GM21529 (cell line): ENCODE measurements around the gene CHST3.
"Not testable (repeated sequence)": the region's sequence is repeated elsewhere in the genome, so short reads cannot be mapped to it uniquely, and the experiment has no call there.

Source experiments
- ATAC-seq: cut with Tn5 transposase; IDR thresholded peaks from one replicate; pipeline ENCODE4 v1.9.1; 2021; ENCODE audit not compliant: unreplicated experiment

CHST3 gene

DNA sequence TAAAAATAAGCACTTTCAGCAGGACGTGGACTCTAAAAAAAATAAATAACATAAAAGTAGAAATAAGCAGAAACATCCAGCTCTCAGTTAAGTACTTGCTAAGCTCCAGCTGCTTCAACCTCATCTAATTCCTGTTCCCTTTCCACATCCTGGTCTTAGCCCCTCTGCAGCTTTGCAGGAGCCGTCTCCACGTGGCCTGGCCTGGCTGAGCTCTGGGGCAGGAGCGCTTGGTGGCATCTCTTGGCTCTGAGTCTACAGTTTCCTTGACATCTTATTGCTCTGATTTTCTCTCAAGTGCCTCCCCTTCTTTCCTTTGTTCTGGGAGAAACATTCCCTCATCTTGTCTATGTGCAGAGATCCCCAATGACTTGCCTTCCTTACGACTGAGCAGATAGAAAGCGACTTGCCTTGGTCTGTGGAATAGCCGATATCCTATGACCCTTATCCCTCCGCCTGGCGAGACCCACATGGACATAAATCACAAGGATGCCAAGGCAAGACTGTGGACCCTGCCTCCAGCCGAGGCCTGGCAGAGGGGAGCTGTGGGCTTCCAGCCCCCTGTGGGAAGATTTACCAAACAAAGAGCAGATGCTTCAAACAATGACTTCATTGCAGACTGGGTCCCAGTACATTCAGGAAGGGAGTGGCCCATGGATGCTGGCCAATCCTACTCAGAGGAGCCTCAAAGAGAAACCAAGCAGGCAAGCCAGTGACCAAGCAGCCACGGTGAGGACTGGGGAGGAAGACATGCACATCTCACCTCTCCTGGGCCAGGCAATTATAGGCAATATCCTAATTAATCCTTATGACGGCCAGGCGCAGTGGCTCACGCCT is 62.3 kb downstream of the CHST3 start:
- ATAC-seq, result no peak

DNA sequence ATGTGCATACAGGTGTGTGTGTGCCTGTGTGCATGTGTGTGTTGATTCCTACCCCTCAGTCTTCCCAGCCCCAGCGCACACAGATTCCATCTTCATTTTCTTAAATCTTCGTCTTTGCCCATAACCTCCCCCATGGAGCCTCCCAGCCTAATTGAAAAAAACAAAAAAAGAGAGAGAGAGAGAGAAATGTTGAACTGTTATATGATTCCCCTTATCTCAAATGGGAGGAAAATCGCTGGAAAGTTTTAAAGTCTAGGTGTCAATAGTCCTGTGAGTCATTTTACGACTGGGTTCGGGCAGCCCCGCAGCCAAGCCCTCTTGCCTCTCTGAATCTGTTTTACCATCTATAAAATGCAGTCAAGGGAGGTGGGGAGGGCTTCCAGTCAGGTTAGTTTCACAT is 63.3 kb downstream of the CHST3 start:
- ATAC-seq, result no peak

DNA sequence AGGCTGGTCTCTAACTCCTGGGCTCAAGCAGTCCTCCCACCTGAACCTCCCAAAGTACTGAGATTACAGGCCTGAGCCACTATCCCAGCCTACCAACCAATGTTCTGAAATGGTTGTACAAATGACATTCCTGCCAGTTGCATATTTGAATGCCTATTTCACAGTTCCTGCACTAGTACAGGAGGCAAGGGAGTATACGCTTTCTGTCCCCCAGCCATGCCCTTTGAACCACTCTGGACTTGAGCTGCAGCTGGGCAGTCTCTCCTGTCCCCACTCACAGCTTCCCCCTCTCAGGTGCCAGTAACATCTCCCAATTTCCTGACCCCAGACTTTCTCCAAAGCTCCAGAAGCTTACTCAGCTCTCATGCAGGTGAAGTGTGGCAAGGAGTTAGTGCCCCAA is 65.2 kb downstream of the CHST3 start:
- ATAC-seq, result no peak

DNA sequence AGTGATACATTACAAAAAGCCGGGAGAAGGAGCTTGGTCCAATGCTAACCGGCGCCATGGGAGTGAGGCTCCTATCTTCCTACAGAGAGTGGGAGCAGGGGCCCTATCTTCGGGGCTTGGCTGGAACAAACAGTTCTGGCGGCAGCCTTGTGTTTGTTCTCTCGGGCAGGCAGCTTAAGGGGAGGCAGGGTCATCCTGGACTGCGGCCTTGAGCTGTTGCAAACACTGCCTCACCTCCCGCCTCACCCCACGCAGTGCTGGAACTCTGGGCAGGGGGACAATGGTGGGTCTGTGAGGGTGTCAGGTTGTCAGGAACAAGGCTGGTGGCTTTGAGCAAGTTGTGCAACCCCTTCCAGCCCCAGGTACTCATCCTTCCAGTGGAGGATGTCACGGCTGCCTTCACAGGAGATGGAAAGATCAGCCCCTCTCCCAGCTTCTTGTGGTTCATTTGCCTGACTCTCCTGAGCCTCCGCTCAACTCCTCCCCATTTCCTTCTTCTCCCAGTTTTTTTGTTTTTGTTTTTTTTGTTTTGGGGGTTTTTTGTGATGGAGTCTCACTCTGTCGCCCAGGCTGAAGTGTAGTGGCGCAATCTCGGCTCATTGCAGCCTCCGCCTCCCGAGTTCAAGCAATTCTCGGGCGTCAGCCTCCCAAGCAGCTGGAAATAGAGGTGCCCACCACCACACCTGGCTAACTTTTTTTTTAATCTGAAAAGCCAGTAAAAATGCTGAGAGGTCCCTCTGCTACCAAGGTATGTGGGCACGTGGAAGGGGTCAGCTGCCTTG is 66.8 kb downstream of the CHST3 start:
- no peak for ATAC-seq

DNA sequence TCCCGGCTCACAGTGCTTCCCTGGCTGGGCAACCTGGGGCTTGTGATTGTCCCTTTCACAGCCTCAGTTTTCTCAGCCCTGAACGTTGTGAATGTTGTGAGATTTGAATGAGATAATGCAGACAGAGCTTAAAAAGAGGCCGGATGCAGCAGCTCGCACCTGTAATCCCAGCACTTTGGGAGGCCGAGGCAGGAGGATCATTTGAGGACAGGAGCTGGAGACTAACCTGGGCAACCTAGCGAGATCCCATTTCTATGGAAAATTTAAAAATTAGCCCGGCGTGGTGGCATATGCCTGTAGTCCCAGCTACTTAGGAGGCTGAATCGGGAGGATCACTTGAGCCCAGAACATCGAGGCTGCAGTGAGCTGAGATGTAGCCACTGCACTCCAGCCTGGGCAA is 67.5 kb downstream of the CHST3 start:
- ATAC-seq, result no peak

DNA sequence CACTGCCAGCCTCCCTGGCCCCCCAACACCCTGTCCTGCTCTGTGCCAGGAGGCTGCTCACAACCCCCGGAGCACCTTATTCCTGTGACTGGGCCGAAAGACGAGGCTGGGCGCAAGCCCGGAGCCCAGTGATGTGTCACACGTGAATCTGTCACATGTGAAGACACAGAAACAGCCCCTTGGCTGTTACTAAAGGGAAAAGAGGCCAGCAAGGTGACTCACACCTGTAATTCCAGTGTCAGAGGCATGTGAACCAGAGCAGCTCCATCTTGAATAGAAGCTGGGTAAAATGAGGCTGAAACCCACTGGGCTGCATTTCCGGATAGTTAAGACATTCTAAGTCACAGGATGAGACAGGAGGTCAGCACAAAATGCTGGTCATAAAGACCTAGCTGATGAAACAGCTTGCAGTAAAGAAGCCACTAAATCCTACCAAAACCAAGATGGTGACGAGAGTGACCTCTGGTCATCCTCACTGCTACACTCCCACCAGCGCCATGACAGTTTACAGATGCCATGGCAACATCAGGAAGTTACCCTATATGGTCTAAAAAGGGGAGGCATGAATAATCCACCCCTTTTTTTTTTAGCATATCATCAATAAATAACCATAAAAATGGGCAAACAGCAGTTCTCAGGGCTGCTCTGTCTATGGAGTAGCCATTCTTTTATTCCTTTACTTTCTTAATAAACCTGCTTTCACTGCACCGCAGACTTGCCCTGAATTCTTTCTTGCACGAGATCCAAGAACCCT is 68.4 kb downstream of the CHST3 start:
- ATAC-seq, result not testable (repeated sequence)

DNA sequence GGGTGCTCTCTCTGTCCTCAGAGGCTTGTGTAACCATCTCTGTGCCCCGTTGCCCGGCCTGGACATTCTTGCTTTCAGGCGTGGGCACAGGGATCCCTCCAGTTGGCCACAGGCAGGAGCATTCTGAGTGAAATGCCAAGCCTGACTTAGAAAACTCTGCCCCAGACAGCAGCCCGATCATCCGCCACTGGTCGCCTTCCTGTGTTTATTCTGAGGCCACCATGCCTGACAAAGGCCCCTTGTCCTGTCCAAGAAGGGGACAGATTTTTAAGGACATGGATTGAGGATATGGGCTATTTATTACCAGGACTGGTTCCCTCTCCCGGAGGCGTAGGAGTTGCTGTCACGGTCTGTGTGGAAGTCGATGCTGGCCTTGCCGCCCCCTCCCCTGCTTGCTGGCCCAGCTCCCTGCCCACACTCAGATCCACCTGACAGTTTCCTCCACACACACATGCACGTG is 69.9 kb downstream of the CHST3 start:
- ATAC-seq, result no peak

DNA sequence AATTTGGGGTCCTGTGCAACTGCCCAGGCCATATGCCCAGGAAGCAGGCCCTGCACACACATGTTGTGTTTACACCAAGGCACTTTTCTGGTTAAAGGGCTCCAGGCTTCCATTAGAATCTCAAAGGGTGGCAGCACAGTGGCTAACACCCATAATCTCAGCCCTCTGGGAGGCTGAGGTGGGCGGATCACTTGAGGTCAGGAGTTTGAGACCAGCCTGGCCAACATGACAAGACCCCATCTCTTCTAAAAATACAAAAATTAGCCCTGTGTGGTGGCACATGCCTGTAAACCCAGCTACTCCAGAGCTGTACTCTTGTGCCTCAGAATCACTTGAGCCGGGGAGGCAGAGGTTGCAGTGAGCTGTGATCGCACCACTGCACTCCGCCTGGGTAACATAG is 70.6 kb downstream of the CHST3 start:
- no peak for ATAC-seq

DNA sequence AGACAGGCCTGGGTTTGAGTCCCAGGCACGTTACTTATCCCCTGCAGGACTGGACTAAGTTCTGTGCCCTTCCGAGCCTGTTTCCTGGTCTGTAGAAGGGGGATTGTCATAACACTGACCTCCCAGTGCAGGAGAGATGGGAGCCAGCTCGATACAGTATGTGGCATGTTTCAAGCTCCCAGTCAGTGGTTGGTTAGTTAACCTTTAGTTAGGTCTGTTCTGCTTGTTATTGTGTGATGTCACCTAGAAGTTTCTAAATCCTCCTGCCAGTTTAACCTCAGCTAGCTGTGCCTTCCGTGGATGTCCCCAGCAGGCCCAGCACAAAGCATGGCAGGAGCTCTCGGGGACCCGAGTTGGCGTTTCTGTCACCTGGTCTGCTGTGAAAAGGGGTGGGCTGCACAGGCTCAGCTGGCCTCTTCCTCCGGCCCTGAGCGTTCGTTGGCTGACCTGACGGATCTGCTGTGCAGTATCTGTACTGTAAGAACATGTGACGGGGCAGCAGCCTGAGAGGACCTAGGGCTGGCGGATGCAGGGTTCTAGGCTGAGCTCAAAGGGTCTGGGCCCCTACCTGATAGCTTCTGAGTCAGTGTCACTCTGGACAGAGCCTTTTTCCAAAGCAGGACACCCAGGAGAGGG is 71.2 kb downstream of the CHST3 start:
- no peak for ATAC-seq

DNA sequence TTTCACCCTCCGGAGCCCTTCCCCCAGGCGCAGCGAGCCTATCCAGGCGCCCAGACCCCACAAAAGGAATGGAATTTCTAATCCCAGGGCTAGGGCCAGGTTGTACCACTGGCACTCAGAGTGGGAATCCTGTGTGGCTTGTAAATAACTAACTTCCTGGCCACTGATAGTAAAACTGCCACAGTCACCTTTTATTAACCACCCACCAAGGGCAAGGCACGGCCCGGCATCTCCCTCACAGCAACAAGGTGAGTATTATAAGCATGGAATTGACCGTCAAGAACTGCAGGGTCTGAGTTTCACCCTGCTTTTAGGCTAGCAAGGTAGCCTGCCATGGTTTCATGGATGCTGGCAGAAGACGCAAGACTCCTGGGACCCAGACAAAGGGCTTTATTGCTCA is 73.1 kb downstream of the CHST3 start:
- no peak for ATAC-seq

DNA sequence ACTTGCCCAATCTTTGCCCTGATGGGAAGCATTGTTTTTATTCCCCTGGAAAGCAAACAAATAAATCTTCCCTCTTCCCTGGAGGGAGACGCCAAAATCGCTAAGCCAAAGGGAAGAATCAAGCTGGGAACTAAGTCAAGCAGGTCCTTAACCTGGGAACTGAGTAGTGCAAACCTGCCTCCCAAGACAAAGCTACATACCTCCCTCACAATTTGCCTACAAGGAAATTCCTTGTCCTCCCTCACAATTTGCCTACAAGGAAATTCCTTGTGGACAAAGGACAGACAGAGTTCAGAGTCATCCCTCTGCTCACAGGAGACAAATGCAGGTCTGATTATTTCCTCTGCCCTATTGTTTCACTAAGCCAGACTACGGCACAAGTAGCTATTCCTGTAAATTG is 73.6 kb downstream of the CHST3 start:
- no peak for ATAC-seq

DNA sequence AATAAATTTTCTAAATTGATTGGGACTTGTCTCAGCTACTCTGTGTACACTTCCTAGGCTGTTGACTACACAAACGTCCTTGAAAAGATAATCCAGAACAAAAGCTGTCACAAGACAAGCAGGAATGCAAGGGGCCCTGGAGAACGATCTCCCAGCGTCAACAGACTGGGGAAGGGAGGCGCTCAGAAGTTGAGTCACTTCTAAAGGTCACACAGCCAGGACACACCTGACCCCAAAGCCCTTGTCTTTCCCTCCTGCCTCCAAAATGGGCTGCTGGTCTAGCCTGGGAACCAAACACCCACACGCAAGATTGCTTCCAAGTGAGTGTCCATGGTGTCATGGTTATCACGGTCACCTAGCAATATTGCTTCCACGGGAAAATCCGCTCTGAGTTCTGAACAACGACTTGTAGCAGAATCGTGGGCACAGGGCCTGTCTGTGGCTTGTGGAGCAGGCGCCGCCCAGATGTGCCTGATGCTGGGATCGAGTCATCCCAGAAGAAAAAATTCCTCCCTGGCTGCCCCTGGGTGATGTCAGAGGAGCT is 74.3 kb downstream of the CHST3 start:
- ATAC-seq, result no peak

DNA sequence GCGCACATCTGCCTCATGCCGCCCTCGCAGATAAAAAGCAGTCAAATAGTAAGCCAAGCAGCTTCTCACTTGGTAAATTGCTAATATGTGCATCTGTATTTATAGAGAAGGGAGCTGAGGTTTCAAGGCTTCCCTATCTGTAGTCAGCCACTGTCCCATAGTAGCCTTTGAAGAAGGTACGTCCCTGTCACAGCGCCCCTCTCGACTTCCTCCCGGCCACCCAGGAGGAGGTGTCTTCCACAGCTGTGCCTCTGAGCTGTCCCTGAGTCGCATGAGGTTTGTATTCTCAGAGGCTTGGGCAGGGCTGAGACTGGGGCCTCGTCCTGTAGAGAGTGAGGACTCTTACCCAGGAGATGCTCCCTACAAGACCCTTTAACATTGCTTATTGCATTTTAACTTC is 75.2 kb downstream of the CHST3 start:
- ATAC-seq, result no peak

DNA sequence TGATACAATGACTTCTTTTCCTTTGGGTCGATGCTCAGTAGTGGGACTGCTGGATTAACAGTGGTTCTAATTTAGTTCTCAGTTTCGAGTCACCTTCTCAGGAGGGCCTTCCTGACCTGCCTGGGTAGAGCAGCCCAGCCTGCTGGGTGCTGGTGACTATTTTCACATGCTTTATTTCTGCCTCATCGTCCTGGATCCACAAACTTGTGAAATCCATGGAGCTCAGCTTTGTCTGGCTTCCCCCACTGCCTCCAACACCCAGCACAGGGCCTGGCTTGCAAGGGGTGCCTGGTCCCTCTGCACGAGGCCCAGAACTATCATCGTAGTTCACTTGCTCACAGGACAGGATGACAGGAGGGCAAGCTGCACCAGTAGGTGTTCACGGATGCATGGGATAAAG is 77.3 kb downstream of the CHST3 start:
- no peak for ATAC-seq

DNA sequence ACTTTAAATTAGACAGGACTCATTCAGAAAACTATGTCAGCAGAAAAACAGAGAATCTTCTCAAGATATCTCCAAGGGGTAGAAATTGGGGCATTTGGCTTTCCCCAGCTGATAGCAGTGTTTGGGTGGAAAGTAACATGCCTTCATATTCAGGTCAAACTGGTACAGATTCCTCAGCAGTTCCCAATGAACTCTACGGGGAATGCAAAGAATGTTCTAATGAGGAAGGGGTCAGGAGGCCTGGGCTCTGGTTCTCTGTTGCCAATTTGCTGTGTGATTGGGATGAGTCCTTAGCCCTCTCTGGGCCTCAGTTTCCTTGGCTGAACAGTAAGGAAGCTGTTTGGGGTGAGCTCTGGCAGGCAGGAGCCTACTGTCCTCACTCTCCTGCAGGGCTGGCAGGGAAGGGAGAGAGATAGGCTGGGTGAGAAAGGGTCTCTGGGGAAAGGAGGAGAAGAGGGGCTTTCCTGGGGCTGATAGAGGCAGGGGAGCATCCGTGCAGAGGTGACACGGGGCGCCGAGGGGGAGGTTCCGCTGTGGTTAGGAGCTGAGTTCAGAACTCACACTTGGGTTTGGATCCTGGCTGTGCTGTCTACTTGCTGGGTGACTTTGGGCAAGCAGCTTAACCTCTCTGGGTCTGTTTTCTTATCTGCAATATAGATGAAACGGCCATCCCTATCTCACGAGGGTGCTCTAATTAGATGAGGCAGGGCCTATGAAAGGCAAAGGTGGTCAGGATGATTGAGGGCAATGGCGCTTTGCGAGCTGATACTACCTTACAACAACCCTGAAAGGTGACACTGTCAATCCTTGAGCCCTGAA is 79.0 kb downstream of the CHST3 start:
- ATAC-seq, result no peak

DNA sequence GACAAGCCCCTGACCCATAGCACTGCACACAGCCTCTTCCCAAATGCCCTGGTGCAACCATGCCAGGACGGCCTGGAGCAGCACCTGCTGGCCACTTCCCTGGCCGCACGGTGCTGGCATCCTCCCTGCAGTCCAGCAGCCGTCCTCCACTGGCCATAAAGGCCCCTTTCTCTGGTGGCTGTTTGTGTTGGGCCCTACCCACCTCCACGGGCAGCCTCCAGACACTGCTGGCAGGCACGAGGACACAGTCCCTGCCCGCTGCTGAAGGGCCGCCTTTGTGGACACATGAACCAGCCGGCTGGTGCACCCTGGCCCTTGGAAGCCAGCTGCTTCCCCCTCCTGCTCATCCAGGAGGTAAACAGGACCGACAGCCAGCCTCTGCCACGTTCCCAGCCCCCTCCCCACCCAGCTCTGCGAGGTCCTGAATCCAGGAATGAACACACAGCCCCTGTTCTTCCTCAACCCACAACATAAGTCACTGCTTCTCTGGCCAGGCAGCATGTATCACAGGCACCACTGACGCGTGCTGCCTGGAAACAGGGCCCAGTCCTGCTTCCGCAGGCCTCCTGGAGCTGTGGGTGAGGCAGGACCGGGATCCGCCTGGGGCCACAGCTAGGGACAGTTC is 80.3 kb downstream of the CHST3 start:
- ATAC-seq, result no peak

DNA sequence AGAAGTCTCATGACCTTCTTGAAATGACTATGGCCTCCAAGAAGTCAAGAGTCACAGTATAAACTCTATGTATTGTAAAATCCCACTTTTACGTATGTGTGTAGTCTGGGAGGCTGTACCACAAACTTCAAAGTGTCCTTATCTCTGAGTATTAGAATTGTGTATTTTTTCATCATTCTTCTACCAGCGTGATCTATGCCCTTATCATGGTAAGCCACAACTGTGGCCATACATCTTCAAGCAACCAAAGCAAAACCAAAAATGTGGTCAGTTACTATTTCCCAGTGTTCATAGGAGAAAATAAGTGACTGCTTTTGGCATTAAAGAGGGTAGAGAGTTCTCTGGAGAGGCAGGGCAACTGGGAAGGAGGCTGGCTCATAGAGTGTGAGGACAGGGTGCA is 81.4 kb downstream of the CHST3 start:
- no peak for ATAC-seq

DNA sequence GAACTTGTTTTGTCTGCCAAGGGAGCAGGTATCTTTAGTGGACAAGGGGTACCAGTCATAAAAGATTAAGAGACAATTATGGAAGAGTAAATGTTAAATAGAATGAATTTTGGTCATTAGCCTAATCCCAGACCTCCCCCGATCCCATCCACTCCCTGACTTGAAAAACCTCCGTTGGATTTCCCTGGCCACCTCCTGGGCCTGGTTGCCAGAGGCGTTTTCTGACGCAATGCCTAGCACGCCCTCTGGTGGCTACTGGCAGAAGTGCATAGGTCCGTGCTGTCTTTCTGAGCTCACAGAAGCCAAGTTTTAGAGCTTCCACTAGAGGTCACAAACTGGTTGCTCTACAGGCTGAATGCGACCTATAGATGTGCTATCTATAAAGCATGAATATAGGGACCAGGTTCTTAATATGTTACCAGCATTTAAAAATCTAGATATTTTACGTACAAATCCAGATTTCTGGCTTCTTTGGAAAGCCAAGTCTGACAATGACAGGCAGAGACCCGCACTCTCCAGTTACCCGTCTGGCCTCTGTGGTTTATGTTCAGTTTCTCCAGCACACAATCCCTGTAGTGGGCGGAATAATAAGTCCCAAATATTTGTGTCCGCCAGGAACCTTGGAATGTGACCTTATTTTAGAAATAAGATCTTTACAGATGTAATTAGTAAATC is 84.4 kb downstream of the CHST3 start:
- peak; percentile 73 for ATAC-seq

DNA sequence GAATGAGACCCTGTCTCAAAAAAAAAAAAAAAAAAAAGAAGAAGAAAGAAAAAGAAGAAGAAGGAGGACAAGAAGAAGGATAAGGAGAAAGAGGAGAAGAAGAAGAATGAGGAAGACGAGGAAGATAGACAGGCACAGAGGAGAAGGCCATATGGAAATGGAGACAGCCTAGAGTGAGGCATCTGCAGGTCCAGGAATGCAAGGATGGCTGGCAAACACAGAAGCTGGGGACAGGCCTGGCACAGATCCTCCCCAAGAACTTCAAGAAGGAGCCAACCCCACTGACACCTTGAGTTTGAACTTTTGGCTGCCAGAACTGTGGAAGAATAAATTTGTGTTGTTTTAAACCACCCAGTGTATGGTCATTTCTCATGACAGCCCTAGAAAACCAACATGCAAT is 85.3 kb downstream of the CHST3 start:
- no peak for ATAC-seq
